Jurkat, Clone E6-1 (cell line): ENCODE data around the gene UGT1A4.
"Not testable (repeated sequence)": the region's sequence is repeated elsewhere in the genome, so short reads cannot be mapped to it uniquely, and the experiment has no call there.

ENCODE experiments used
- DNase-seq: peaks from one replicate; pipeline ENCODE4 v3.0.0-alpha.2; 2011; ENCODE audit warnings: low read depth, low spot score
- H3K4me3 ChIP-seq: 2 replicates; pipeline ENCODE4 v1.5.1; 2011; ENCODE audit warnings: mild to moderate bottlenecking, low read length, control low read depth, moderate library complexity

Gene UGT1A4

GRCh38 chr2:233743464-233744259, 25.1 kb downstream of the UGT1A4 start:
- H3K4me3 ChIP-seq = no peak overlapping the region
- no peak for DNase-seq

GRCh38 chr2:233745073-233745755, 26.7 kb downstream of the UGT1A4 start:
- no peak overlapping the region for H3K4me3 ChIP-seq
- DNase-seq = no peak

- DNase-seq, H3K4me3 ChIP-seq: not testable (repeated sequence)
Observed at GRCh38 chr2:233745838-233746237, 27.3 kb downstream of the UGT1A4 start.

DNA sequence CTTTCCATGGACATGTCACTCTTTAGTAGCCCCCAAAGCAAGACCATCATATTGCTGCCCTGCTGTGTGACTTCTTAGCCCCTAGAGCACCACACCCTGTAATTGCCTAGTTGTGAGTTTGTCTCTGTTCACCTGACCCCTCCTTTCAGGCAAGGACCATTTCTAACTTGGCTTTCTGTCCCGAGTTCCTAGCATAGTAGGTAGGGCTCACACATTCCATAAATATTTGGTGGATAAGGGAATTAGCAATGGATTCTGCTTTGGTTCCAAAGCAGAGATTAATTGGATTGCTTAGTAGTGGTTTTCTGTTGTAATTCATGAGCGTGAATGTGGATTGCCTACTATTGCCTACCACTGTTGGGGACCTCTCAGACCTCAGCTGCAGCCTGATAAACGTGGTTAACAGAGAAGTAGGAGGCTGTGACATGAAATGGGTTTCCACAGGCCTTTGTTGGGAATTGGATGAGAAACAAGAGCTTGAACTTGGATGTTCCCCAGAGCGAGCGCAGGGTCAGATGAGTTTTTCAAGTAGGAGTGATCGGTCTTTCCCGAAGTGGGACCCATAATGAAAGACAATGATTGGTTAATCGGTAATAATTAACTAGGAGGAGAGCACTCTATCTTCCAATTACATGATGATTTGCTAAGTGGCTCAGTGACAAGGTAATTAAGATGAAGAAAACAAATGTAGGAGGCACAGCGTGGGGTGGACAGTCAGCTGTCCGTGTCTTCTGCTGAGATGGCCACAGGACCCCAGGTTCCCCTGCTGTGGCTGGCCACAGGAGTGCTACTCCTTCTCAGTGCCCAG, 28.1 kb downstream of the UGT1A4 start:
- no peak for DNase-seq

GRCh38 chr2:233747283-233747544, 28.7 kb downstream of the UGT1A4 start:
- H3K4me3 ChIP-seq = no peak overlapping the region
- no peak for DNase-seq

More for the DNA sequence above, 28.1 kb downstream of the UGT1A4 start:
- H3K4me3 ChIP-seq = no peak overlapping the region

DNA sequence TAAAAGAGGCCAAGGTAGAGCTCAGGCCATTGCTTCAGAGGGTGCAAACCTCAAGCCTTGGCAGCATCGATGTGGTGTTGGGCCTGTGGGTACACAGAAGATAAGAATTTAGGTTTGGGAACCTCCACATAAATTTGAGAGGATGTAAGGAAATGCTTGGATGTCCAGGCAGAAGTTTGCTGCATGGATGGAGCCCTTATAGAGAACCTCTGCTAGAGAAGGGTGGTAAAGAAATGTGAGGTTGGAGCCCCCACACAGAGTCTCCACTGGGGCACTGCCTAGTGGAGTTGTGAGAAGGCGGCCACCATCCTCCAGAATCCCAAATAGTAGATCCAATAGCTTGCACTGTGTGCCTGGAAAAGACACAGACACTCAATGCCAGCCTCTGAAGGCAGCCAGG, 32.2 kb downstream of the UGT1A4 start:
- not testable (repeated sequence) for DNase-seq, H3K4me3 ChIP-seq

- not testable (repeated sequence) for DNase-seq, H3K4me3 ChIP-seq
Observed at GRCh38 chr2:233751212-233752009, 32.9 kb downstream of the UGT1A4 start.

DNA sequence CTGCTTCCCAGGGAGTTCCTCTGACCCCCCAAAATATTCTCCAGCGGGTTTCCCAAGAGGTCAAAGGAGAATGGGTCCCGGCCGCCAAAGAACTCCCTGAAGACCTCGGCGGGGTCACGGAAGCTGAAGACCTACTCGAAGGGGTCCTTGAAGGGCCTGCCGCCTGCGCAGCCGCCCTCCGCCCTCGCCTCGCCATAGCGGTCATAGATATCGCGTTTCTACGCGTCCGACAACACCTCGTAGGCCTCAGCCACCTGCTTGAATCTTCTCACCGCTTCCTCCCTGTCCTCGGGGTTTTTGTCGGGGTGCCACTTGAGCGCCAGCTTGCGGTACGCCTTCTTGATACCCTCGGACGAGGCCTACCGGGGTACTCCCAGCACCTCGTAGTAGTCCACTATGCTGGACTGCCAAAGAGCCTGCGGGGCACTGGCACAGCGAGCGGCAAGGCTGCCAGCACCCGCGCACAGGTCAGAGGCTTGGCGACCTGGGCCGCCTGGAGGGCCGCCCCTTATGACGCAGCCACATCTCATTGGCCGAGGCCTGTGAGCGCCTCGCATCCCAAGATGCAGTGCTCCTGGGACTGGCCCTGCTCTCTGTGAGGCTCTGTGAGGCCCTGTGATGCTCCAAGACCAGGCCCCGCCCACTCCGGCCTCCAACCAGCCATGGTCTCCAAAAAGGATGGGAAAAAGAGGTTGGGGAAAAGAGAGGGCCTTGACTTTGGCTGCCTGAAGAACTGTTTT, 36.5 kb downstream of the UGT1A4 start:
- H3K4me3 ChIP-seq = no peak overlapping the region

DNA sequence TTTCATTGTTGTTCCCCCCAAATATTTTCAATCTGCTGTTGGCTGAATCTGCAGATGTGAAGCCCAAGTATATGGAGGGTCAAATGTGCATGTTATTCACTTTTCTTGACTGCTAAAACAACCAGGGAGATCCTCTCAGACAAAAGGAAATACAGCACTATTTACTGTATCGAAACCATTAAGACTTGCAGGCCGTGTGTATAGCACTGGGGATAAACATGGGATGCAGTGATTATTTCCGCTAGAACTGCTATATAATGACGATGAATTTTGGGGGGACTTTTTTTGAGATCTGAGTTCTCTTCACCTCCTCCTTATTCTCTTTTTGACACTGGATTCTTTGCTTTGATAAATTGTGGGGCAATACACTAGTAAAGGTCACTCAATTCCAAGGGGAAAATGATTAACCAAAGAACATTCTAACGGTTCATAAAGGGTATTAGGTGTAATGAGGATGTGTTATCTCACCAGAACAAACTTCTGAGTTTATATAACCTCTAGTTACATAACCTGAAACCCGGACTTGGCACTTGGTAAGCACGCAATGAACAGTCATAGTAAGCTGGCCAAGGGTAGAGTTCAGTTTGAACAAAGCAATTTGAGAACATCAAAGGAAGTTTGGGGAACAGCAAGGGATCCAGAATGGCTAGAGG, 38.0 kb downstream of the UGT1A4 start:
- DNase-seq = no peak
- no peak overlapping the region for H3K4me3 ChIP-seq

More for the DNA sequence above, 36.5 kb downstream of the UGT1A4 start:
- no peak for DNase-seq

GRCh38 chr2:233758141-233758540, 39.6 kb downstream of the UGT1A4 start:
- DNase-seq = no peak
- no peak overlapping the region for H3K4me3 ChIP-seq

DNA sequence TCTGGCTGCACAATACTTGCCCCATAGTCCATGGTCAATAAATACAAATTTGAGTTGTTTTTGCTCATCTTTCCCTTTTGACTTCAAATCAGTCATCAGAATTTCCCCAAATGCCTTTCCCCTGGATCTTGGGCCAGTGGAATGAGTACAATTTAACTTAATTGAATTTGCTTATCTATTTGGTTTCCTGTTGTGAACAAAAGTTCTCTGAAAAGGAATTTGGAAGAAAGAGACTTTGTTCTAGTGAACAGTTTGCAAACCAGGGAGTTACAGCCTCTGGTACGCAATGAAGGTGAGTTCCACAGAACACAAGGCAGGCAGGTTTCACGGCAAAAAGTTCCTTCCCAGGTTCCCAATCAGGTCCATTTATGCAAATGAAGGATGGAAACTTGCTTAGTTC, 40.3 kb downstream of the UGT1A4 start:
- no peak for DNase-seq
- H3K4me3 ChIP-seq = no peak overlapping the region

DNA sequence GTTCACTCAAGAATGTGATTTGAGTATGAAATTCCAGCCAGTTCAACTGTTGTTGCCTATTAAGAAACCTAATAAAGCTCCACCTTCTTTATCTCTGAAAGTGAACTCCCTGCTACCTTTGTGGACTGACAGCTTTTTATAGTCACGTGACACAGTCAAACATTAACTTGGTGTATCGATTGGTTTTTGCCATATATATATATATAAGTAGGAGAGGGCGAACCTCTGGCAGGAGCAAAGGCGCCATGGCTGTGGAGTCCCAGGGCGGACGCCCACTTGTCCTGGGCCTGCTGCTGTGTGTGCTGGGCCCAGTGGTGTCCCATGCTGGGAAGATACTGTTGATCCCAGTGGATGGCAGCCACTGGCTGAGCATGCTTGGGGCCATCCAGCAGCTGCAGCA, 41.5 kb downstream of the UGT1A4 start, which contains the start of gene UGT1A1:
Gene UGT1A1, plus strand, starts transcription at position 228 of the 400 bp plus-strand sequence. Its CDS starts 18 bp downstream, at position 246.
- no peak for DNase-seq
- no peak within 1 kb of the TSS for H3K4me3 ChIP-seq

DNA sequence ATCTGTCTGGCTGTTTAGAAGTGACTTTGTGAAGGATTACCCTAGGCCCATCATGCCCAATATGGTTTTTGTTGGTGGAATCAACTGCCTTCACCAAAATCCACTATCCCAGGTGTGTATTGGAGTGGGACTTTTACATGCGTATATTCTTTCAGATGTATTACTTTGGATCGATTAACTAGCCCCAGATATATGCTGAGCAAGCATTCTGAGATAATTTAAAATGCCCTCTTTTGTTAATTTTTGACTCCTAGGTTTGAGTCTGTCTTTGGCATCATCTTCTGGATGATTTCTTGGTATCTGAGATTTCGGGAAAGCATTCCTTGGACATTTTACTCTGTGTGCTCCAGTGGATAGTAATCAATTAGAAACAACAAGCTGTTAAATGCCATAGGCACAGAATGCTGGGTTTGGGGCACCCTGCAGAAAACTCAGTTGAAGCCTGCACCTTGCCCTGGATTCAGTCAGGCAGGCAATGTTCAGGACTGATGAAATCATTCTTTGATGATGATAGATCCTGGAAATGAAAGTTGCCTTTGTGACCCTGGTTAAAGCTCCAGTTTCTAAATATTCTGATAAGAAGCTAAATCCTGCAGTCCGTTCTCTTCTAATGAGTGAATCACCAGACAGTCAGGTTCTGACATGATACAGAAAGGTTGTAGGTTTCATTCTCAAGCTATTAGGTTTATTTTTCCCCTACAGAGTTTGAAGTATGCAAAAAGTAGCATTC, 42.7 kb downstream of the UGT1A4 start:
- no peak overlapping the region for H3K4me3 ChIP-seq
- DNase-seq = no peak

DNA sequence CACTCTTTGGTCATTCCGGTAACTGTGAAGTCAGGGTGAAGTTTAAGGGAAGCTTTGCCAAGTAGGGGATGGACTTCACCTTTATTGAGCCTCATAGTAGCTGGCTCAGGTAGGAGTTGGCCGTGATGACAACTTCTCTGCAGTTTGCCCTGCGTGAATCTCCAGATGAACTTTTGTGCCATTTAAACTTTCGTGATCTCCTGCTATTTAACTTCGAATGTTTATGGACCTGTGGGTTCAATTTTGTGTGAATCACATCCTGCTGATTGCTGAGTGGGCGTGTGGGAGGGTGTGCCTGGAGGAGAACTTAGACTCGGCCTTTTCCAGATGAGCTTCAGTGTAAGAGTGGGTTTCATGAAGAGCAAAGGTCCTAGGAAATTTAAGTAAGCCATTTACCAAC, 45.7 kb downstream of the UGT1A4 start:
- H3K4me3 ChIP-seq = no peak overlapping the region
- DNase-seq = no peak

GRCh38 chr2:233764761-233765160, 46.2 kb downstream of the UGT1A4 start:
- H3K4me3 ChIP-seq = no peak overlapping the region
- DNase-seq = no peak

GRCh38 chr2:233766416-233766815, 47.9 kb downstream of the UGT1A4 start:
- no peak for DNase-seq
- H3K4me3 ChIP-seq = no peak overlapping the region

GRCh38 chr2:233768076-233768475, 49.5 kb downstream of the UGT1A4 start:
- H3K4me3 ChIP-seq = no peak overlapping the region
- no peak for DNase-seq
